GM23338 (cell line): ENCODE data around the gene CPXM2.

Experiments used
- CTCF ChIP-seq, 2 experiments: fragments of 200-600 bp in 1 of 2; sonication (generic) in 1 of 2; conservative IDR thresholded peaks; 2 replicates each; pipeline versions ENCODE4 v1.5.1 to v1.6.1; 2016 to 2017; ENCODE audit warnings: antibody characterized with exemption in 2 of 2, low read depth in 2 of 2, mild to moderate bottlenecking in 2 of 2, moderate library complexity in 1 of 2
- EZH2 ChIP-seq: fragments of 200-600 bp; sonication (generic); IDR thresholded peaks from one replicate; pipeline ENCODE4 v1.8.0; 2017; ENCODE audit warnings: antibody characterized with exemption, mild to moderate bottlenecking, low read depth; ENCODE audit not compliant: unreplicated experiment
- POLR2AphosphoS5 ChIP-seq: IDR thresholded peaks from 2 replicates; pipeline ENCODE4 v1.6.1; 2016; ENCODE audit warnings: antibody characterized with exemption, low read depth
- TF ChIP-seq, protein P1 (sequence below): IDR thresholded peaks from one replicate; pipeline ENCODE4 v1.6.1; 2018; ENCODE audit warnings: antibody characterized with exemption; ENCODE audit not compliant: unreplicated experiment

- TF ChIP-seq CTCF (conservative IDR thresholded peaks at IDR 0.05; ENCODE audit: low read depth in 2 of 2) (no peak), EZH2 (no peak), POLR2AphosphoS5 (no peak)
- TF ChIP-seq, protein P1, sequence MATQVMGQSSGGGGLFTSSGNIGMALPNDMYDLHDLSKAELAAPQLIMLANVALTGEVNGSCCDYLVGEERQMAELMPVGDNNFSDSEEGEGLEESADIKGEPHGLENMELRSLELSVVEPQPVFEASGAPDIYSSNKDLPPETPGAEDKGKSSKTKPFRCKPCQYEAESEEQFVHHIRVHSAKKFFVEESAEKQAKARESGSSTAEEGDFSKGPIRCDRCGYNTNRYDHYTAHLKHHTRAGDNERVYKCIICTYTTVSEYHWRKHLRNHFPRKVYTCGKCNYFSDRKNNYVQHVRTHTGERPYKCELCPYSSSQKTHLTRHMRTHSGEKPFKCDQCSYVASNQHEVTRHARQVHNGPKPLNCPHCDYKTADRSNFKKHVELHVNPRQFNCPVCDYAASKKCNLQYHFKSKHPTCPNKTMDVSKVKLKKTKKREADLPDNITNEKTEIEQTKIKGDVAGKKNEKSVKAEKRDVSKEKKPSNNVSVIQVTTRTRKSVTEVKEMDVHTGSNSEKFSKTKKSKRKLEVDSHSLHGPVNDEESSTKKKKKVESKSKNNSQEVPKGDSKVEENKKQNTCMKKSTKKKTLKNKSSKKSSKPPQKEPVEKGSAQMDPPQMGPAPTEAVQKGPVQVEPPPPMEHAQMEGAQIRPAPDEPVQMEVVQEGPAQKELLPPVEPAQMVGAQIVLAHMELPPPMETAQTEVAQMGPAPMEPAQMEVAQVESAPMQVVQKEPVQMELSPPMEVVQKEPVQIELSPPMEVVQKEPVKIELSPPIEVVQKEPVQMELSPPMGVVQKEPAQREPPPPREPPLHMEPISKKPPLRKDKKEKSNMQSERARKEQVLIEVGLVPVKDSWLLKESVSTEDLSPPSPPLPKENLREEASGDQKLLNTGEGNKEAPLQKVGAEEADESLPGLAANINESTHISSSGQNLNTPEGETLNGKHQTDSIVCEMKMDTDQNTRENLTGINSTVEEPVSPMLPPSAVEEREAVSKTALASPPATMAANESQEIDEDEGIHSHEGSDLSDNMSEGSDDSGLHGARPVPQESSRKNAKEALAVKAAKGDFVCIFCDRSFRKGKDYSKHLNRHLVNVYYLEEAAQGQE: no peak
Observed at GRCh38 chr10:123788981-123789380, 102.6 kb downstream of the CPXM2 start.
